Measurements from ENCODE around the gene CCP110.
"Not testable (repeated sequence)": the region's sequence is repeated elsewhere in the genome, so short reads cannot be mapped to it uniquely, and the experiment has no call there.

Gene CCP110

DNA sequence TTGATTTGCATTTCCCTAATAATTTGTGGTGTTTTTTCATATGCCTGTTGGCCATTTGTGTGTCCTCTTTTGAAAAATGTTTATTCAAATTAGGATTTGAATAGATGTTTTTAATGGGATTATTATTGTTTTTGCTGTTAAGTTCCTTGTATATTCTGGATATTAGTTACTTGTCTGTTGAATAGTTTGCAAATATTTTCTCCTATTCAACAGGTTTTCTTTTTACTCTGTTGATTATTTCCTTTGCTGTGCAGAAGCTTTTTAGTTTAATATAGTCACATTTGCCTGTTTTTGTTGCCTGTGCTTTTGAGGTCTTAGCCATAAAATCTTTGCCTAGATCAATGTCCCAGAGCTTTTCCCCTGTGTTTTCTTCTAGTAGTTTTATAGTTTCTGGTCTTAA, 11.4 kb upstream of the CCP110 start:
- no peak for DNase-seq

- DNase-seq: no peak
Measured at GRCh38 chr16:19513377-19514053, 10.2 kb upstream of the CCP110 start.

GRCh38 chr16:19515757-19516156, 8.0 kb upstream of the CCP110 start:
- no peak for DNase-seq

- DNase-seq: no peak
Measured at GRCh38 chr16:19517424-19518089, 6.2 kb upstream of the CCP110 start.

DNA sequence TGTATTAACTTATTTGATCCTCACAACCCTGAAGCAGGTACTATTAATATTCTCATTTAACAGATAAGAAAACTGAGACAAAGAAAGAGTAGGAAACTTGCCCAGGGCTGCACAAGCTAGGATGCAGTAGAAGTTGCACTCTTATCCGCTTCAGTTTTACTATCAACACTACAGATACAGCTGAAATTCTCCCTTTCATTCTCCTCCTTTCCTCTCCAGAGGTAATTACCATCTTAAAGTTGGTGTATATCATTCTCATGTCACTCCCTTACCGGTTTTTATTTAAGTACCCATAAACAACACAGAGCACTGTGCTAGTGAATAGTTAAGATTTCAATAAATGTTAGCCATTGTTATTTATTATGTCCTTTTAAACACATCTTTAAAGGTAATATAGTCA, 5.4 kb upstream of the CCP110 start:
- DNase-seq: no peak

GRCh38 chr16:19520861-19521331, 2.8 kb upstream of the CCP110 start:
- no peak for DNase-seq

DNA sequence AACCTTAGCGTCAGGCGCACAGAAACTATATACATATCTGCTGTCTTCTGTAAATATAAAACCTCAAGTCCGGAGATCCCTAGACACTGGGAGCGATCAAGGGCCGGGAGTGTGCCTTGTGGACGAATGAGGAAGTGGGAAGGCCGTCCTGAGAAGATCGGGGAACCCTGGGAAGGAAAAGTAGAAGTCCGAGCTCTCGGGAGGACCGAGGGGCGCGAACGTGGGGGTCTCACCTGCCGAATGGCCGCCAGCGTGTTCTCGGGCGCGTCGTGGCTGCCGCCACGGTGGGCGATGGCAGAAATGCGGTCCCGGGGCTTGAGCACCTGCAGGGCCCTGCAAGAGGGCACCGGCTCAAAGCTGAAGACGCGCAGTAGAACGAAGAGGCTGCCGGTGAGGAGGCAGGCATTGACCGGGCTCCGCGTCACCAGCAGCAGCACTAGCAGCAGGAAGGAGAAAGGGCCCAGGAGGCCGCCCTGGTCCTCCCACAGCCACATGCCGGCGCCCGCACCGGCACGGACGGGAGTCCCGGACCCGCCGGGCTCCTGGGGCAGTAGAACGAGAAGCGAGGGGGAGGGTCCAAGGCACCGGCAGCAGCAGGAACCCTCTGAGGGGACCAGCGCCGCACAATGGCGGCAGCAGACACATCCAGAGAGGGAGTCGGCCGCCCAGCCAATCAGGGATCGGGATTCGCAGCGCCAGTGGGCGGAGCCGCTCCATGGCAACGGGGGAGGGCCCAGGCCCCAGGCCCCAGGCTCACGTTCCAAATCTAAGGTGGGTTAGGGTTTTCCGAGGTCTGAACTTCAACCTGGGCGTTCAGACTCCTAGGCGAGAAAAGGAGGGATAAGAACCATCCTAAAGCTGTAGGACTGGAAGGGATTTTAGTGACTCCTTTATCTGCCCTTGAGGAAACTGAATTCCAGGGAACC, 2.0 kb upstream of the CCP110 start, which contains the start of gene GDE1:
Gene GDE1 (minus strand): TSS at position 628 of the 926 bp plus-strand sequence. CDS start 134 bp downstream, at position 494.
- peak; percentile 81 for DNase-seq

DNA sequence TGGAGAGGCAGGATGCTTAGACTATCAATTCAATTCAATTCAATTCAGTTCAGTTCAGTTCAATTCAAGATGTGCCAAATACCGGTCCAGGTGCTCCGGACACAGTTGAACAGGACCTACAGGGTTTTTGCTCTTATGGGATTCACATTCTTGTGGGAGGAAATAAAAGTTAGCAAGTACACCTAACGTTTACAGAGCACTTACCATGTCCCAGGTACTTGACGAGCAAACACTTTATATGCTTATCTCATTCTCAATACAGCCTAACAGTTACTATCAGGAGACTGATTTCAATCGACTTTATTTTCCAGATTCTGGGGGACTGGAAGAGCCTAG, 1.4 kb upstream of the CCP110 start:
- DNase-seq: no peak

GRCh38 chr16:19522760-19523159, 982 bp upstream of the CCP110 start:
- no peak for DNase-seq

- DNase-seq: no peak
Measured at GRCh38 chr16:19523184-19523558, 571 bp upstream of the CCP110 start.

GRCh38 chr16:19524356-19524615, 544 bp downstream of the CCP110 start:
- DNase-seq: no peak

- no peak for DNase-seq
Measured at GRCh38 chr16:19524616-19525384, 1.1 kb downstream of the CCP110 start.

DNA sequence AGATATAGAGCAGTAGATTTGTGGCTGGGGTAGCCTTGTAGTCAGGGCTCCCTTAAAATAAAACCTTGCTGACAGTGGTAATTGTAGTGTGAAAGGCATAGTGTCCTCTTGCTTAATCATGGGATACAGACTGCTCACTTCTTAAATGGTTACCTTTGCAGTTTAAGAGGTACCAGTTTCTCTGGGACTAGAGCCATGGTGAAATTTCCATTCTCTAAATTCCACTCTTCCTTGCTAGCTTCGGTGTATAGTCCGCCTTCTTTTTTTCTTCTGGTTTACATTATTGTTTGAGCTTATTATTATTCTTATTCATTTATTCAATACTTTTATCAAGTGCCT, 1.6 kb downstream of the CCP110 start:
- DNase-seq: no peak

- no peak for DNase-seq
Measured at GRCh38 chr16:19527161-19527560, 3.4 kb downstream of the CCP110 start.

- no peak for DNase-seq
Measured at GRCh38 chr16:19528666-19529065, 4.9 kb downstream of the CCP110 start.

- DNase-seq: no peak
Measured at GRCh38 chr16:19532601-19533000, 8.9 kb downstream of the CCP110 start.

GRCh38 chr16:19540241-19540970, 16.7 kb downstream of the CCP110 start:
- no peak for DNase-seq

DNA sequence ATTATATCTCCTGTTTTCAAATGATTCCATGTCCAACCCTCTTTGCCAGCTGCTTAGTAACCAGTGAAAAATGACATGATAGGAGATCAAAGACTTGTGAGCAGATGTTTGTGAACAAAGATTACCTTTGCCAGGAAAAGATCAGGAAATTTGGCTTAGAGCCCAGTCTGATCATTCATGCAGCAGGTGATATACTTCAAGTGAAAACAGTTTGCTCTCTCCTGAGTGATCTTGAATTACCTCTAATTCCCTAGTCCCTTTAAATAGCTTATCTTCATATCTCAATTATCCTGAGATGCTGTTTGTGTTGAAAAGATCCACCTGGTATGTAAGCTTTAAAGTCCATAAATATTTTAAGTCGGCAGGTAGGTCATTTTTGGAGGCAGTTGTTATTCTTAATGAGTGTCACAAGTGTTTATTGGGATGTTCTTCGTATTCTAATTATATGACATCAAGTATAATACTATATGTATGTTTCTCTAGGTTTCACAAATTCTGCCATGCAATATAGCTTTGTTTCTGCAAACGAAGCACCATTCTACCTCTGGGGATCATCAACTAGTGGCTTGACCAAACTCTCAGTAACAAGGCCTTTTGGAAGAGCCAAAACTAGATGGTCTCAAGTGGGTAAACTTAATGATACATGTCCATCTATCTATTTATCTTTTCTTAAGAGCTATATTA, 18.5 kb downstream of the CCP110 start:
- DNase-seq: peak; percentile 87

- not testable (repeated sequence) for DNase-seq
Measured at GRCh38 chr16:19543278-19543996, 19.7 kb downstream of the CCP110 start.

DNA sequence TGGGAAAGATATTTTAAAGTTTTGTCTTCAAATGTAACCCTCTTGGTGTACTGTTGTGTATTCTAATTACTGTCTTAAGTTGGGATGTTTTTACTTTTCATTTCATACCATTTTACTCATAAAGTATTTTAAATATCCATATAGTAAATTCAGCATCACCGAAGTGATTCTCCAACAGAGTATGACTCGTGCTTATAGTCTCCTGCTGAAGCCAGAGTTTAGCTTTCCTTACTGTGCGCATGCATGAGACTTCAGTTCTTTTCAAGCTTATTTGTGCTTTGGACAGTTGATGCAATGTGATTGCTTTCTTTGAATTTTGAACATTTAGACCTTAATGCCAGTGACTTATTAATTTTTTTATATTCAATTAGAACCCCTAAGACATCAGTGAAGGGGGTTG, 24.4 kb downstream of the CCP110 start:
- no peak for DNase-seq

DNA sequence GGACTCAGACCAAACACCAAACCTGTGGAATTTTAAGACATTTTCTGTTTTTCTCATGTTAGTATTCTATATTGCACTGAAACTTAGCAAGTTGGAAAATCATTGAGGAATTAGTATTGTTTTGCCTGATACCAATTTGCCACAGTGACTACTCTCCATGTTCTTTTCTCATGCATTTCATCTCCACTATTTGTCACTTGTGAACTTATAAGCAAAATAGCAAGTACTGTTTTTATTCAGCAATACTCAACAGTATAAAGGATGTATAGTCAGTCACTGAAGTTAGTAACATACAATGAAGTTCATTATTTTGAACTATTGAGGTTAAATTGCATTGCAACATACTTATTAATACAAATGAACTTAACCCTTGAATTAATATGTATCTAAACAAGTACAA, 25.9 kb downstream of the CCP110 start:
- no peak for DNase-seq

Measured in NCI-H2081 treated with DMSO at 0.1 percent for 48 hours (cell line).